Pons (tissue), 1 donor: ENCODE results near the gene NKAIN2.

Experiments used
- DNase-seq: peaks from one replicate; pipeline ENCODE4 v3.0.0-alpha.2; 2016; ENCODE audit warnings: low spot score

Gene NKAIN2

DNA sequence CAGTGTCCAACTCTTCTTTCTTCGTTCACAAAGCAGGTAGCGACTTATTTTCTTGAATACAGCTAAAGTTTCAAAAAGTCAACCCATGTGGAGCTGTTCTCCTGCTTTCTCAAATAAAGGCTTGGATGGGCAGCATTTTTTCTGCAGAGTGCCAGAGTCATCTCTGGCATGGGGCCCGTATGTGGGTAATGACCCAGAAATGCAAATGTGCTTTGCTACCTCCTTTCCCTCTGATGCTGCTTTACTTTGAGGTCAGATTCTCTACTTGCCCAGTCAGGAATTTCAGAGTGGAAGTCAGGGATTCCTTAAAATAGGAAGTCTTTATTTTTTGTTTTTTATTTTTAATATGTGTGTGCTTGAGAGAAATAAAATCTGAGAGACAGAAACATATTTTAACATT is 4.9 kb downstream of the NKAIN2 start:
- peak; percentile 89 for DNase-seq

DNA sequence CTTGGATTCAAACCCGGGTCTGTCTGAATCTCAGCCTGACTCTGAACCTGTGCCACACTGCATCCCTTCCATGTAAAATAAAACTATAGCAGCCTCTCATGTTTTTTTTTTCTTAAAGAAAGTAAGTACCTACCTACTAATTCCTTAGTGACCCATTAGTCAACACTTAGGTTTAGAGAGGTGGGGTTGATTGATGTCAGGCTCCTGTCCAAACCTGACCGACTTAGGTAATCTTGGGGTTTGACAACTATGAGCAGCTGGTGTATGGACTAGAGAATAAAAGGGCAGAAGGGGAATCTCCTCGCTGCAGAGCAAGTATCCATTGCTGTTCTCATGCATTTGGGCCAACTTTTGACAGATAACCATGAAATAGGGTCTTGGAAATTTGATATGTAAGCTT is 6.5 kb downstream of the NKAIN2 start:
- peak; percentile 50 for DNase-seq

DNA sequence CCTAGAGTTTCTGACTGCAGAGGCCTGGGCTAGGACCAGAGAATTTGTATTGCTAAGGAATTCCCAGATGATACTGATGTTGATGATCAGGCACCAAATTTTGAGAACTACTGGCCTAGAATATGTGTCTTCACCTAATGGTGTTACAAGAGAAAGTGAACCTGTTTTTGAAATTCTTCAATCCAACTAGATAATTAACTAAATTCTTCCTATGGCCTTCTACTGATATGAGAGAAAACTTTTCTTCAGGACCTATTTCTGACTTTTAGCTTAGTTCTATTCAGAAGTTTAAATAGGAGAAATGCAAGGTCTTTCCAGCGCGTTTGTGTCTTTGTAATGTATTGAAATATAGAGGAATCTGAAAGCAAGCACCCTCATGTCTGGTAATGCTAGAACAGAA is 7.3 kb downstream of the NKAIN2 start:
- peak; percentile 53 for DNase-seq

DNA sequence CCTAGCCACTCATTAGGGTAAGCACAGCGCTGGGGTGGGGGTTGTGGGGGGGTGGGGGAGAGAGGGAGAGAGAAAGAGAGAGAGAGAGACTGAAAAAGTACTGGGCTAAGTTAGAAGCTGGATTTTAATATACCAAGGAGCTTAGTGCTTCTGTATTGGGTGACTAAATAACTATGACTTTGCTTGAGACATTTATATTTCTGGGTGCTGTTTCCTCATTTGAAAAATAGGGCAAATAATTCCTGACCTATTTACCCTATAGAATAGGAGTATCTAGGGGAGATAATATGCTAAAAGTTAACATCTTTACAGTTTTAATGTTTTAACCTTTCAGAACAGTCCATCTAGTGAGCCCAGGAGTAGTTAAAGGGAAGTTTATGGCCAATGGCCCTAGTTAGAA is 7.7 kb downstream of the NKAIN2 start:
- peak; percentile 51 for DNase-seq

DNA sequence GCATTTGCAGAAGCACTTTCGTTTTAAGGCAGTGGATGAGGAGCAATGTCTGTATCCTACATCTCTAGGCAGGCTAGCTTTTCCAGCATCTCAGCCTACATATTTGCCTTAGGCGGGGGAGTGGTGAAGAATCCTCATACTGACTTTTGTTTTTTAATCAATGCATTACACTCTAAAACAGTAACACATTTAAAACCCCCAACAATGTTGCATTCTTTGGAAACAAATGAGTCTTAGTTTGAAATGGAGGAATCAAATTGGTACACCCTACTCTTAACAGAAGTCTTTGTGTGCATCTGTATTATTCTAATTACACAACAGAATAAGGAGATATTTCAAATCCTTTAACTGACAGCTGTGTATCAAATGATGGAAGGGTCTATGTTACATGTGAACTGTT is 9.0 kb downstream of the NKAIN2 start:
- peak; percentile 91 for DNase-seq

DNA sequence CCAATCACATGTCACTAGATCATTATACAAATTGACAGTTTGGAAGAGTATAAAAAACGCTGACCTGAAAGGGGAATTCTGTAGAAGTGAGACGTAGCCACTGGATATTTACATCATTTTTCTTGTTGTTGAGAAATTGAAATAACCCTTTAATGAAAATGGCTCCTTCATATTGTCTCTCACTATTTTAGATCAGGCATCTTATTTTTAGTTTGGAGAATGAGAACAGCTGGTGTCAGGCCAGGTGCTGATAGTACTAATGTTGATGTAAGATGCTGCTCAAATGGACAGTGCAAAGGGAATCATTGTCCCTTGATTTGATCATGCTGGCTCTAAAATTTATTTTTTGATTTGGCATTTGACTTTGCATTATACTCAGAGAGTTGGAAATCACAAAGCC is 17.4 kb downstream of the NKAIN2 start:
- DNase-seq: peak; percentile 51

DNA sequence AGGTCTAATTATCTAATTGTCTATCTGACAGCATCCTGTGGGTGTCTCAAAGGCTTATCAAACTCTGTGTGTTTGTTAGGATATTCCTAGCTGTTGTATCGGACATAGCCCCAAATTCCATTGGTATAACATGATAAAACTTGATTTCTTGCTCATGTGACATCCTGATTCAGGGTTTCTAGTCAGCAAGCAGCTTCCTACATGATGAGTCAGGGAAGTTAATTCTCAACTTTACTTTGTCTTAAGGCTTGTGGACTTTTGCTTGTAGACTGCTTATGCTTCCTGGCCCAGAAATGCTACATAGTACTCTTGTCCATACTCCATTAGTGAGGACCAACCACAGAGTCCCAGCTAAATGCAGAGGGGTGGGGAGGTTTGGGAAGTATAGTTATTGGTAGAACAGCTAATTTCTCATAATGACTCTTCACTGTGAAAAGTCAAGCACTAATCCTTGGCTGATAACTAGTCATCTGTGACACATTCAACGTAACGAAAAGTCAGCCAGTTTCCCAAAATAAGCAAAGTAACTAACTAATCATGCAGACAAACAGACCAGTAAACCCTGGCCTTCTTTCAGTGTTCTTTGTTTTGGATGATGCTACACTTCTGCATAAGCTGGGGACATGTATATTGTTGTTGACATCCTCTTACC is 25.8 kb downstream of the NKAIN2 start:
- peak; percentile 35 for DNase-seq

DNA sequence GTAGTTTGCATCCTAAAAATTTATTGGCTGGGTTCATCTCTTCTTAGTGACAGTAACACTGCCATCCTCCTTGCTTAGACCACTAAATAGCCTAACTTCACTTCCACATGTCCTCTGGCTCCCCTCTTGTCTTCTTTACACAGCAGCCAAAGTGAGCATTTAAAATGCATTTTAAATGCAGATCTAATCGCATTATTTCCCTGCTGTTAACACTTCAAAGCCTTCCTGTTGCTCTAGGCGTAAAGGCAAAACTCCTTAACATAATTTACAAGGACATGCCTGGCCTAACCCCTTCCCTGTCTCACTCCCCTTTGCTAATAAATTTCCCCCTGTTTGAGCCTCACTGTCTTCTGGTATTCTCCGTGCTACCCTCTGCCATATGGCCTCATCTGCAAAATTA is 26.5 kb downstream of the NKAIN2 start:
- peak; percentile 37 for DNase-seq

DNA sequence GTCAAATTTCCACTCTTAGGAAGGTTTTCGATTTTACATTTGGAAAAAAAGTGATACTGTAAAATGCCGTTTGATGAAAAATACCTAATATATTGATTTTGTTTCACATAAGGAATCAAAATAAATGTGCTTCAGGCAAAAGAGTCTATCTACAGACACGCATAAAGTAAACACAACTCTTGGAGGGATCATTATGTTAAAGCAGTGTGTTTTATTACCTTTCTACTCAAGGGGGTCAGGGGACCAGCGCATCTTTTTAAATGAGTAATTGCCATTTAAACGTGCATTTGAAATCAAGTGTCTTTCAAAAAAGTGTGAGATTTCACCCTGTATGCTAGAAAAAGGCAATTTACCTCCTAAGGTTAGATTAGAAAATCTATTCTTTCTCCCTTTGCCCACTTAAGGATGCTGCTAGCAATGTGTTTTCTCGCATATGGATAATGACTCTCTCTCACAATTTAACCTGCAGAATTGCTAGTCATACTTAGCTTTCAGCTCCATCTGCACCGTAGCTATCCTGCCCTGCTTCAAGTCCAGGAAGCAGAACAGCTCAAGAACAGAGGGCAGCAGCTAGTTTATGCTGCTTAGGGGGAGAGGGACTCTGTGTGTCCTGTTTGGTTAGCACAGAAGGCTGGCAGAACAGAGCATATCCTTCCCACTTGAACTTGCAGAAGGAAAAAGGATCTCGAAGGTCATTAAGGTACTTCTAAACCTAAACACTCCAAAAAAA is 35.0 kb downstream of the NKAIN2 start:
- no peak for DNase-seq

DNA sequence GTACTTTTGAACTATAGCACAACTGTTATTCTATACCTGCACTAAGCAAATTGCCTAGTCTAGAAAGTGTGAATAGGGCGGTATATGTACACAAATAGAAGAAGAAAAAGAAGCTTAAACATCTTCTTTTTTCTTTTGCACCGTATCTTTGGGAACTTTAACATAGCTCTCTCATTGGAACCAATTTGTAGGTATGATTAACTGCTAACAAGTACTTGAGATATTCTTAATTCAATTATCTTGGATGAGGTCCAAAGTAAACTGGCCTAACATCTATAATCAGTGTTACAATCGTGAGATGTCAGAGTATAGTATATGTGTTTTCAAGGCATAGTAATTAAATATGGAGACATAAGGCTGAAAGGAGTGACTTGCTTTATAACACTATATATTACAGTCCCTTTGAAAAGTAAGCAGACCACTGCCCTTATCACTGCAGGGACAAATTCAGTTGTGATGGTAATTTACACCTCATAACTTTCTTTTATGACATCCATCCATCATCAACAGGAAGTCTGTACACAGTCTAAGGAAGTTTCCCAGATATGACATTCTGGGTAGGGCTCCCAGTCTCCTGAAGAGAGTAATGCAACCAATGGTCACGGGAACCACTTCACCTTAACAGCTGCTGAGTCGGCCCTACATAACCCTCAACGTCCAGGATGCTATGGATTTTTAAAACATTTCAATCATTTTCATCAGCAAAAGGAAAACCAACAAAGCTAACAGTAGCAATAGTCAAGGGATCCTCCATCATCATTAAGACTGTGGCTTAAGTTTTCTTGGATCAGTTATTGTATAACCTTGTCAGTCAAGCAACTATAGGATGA is 37.6 kb downstream of the NKAIN2 start:
- DNase-seq: no peak

DNA sequence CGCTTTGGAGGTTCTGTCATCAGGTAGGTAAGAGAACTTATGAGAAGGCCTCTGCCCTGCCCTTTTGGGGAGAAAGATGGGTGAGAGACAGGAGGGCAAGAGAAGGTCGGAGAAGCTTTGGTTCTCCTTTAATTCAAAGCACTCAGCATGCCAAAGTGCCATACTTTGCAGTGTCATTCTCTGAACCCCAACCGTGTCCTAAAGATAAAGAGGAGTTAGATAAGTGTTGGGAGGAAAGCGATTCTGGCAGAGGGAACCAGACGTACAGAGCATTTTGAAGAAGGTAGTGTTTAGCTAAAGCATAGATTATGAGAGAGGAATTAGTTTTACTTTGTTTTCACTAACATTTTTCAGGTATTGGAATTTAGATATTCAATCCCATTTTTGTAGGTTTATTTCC is 40.3 kb downstream of the NKAIN2 start:
- DNase-seq: no peak

DNA sequence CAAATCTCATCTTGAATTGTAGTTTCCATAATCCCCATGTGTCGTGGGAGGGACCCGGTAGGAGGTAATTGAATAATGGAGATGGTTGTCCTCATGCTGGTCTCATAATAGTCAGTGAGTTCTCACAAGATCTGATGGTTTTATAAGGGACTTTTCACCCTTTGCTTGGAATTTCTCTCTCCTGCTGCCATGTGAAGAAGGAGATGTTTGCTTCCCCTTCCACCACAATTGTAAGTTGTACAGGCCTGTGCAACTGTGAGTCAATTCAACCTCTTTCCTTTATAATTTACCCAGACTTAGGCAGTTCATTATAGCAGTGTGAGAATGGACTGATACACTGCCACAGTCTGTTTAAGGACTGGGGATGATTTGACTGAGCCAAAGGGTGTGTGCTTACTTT is 44.7 kb downstream of the NKAIN2 start:
- no peak for DNase-seq

DNA sequence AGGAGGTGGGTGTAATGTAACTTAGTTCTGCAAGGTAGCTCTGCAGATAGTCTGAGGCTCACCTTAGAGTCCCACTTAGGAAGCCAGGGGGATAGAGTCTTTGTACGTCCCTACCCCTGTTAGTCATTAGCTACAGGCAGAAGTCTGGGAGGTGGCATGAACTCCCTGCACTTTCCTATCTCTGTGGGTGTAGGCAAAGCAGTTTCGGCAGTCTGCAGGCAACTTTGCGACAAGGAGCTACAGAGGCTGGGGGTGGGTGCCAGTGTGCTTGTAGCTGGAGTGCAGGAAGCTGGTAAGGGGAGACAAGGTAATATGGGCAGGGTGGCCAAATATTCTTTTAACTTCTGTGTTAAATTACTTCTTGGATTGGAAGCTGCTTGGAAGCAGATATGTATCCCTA is 45.7 kb downstream of the NKAIN2 start:
- DNase-seq: no peak

DNA sequence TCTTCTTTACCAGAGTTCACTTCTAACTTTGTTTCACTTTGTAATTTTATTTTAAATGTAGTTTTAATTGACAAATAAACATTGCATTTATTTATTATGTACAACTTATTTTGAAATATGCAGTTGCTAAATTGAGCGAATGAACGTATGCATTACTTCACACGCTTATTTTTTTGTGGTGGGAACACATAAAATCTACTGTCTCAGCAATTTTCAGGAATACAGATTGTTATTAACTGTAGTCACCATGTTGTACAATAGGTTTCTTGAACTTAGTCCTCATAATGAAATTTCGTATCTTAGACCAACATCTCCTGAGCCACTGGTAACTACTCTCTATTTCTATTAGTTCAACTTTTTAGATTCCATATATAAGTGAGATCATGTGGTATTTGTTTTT is 46.9 kb downstream of the NKAIN2 start:
- no peak for DNase-seq

DNA sequence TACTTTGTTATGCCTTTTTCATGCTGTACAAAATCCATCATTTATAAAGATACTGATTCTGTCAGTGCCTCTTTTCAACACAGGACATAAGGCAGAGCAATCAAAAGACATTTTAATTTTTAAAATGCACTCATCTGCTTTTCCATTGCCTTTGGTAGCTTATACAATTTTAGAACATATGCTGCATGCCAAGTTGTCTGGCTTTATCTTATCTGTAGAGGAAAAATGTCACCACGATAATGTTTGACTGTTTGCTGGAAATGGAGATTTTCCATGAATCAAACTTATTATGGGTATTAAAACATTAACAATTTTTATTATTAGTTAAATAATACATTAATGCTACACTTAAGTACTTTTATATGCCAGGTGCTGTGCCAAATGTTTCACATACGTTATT is 50.5 kb downstream of the NKAIN2 start:
- DNase-seq: no peak

DNA sequence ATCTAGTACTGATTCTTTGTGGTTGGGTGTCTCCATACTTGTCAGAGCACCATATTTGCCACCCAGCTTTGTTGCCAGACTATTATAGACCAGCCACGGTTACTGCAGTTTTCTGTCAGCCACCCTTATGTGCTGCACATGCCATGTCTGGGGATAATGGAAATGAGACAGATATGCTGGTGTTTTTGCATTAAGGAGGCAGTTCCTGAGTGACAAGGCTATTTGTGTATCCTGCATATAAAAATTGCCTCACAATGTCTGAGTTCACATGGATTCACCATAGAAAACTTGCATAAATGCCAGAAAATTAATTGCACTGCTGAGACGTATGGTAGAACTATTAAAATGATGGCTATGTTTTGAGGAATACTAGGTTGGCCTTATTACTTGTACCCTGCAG is 51.8 kb downstream of the NKAIN2 start:
- no peak for DNase-seq

DNA sequence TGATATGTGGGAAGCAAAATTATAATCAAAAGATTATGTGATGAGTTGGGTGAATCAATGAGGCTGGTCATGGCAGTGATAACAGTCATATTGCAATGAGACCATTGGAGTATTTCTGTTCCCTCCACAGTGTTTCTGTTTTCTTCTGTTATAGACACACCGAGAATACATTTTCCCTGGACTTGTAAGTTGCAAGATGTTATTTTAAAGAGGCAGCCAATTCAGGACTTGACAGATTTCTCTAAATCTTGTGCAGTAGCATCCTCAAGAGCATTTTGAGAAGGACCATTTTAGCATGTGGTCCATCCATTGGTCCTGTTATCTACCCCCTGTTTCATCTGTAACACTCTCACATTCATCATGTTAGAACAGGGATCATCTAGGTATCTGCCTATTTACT is 55.6 kb downstream of the NKAIN2 start:
- no peak for DNase-seq

DNA sequence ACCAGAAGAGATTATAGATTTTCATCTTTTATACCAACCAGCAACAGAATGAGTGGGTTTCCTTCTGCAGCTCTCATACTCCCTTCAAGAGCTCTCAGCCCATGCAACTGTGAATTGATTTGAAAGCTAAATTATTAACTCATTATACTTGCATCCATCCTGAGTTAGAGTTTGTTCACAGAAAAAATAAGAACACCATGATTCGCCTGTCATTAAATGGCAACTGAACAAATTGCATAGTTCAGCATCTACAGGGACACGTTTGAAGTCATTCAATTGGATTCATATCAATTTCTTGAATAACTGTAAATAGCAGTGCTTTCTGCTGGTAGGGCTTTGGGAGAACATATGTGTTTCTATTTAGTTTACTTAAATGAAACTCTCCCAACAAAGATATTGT is 65.7 kb downstream of the NKAIN2 start:
- DNase-seq: no peak

DNA sequence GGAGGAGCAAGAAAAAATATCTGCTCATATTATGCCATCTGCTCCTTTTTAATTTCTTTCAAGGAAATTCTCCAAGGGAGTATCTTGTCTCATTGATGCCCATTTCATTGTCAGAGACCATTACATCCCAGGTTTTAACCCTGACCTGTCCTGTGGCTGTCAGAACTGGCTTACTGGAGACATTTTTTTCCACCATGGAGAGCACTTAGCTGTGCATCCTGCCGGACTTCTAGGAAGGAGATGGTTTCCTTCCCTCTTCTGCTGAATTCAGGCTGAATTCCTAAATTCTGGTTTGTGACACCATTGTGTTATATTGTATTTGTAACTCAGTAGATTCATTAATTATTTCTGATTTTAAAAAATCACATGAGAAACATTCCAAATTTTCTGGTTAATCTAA is 70.3 kb downstream of the NKAIN2 start:
- DNase-seq: no peak

DNA sequence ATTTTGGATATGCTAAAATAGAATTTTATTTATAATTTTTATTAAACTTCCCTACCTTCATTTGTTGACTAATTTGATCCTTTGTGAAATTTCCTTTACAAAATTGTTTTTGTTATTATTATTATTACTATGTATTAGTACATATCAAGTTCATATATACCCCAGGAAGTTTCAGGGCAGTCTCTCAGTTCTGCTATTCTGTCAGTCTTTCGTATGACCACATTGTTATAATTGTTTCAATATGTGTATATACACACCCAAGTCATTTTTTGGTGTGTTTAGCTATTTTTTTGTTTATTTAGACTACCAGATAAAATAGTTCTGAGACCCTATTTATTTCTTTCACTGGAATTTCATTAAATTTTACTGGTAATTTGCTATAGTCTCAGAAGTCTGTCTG is 72.1 kb downstream of the NKAIN2 start:
- DNase-seq: no peak

DNA sequence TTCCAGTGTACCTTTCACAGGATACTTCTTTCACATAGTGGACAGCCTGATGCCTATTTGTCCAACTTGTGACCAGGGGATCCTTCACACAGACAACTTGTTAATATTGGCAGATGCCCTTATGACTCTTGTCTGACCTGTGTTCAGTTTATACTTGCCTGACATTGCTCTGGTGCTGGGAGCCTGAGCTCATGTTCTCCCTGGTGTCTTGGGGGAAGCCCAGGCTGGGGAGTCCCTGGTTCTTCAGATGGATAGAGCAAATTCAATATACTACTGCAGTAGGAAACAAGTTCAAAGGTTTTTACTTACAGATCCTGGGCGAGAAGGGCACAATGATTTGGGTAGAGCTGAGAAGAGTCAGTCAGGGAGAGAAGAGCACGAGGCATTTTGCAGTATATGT is 76.1 kb downstream of the NKAIN2 start:
- no peak for DNase-seq

DNA sequence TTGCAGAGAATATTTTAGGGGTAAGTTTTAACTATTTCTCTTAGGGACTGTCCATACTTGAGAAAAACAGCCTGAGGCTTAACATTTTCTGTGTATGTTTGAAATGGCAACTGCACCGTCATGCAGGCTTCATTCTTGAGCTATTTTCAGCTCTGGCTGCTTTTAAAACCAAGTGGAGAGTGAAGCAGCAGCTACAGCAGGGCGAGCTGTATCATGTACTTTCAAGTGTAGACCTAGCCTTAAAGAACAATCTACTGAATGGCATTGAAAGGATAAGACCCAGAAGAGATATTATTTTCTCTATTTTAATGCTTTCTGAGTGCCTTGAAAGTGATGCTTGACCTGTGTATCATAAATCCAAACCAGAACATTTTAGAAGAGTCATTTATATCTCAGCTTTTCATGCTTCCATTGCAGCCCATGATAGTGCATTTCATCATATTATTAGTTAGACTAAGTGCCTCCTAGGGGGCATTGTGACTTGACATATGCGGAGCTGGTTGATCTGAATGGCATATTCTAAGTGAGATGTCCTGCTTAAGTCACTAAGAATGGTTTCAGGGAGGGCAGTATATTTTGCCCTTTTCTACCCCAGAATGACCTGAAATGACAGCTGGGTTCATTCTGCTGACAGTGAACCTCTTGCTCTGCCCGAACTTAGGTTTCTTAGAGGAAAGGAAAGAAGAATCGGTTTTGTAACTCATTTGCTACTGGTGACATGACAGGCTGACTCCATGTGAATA is 85.3 kb downstream of the NKAIN2 start:
- peak; percentile 54 for DNase-seq
